Ascending aorta (tissue), 2 donors: ENCODE results near the gene ATG4D. TPM values are rescaled to one million over a fixed set of nuclear protein-coding genes. Genes with fewer than 3 reads are reported as not detected.

Experiments used
- DNase-seq, 2 donors: peaks; one replicate each; pipeline ENCODE4 v3.0.0-alpha.2; 2019; ENCODE audit warnings: low spot score in 2 of 2
- H3K27ac ChIP-seq, 2 donors: fragments of 200-600 bp; sonication (generic); one replicate each; pipeline ENCODE4 v1.5.1; 2016 to 2017; ENCODE audit warnings: mild to moderate bottlenecking in 1 of 2
- H3K27me3 ChIP-seq: fragments of 200-600 bp; sonication (generic); one replicate; pipeline ENCODE4 v1.5.1; 2017
- H3K36me3 ChIP-seq, 2 donors: fragments of 200-600 bp; sonication (generic); one replicate each; pipeline ENCODE4 v1.5.1; 2016
- H3K4me1 ChIP-seq, 2 donors: fragments of 200-600 bp; sonication (generic); one replicate each; pipeline ENCODE4 v1.5.1; 2016 to 2017; ENCODE audit warnings: mild to moderate bottlenecking in 1 of 2
- H3K4me3 ChIP-seq, 2 donors: fragments of 200-600 bp; sonication (generic); one replicate each; pipeline ENCODE4 v1.5.1; 2016 to 2017; ENCODE audit warnings: mild to moderate bottlenecking in 1 of 2
- H3K9me3 ChIP-seq, 2 donors: fragments of 200-600 bp; sonication (generic); one replicate each; pipeline ENCODE4 v1.5.1; 2016
- intact Hi-C: fragments of 100-400 bp; cut with DNase I; formaldehyde crosslinking; loops from one replicate; pipeline ENCODE4 v1.15.1; 2023
- total RNA-seq: library from RNA; depleted of rRNA; stranded (reverse); fragments of >200 nt; gene quantifications from one replicate; pipeline ENCODE4 v1.1.0, GENCODE V29; 2016
- TF ChIP-seq, protein P1 (sequence below), 3 experiments: fragments of 200-600 bp in 2 of 3; fragments of 450-650 bp in 1 of 3; sonication (generic) in 2 of 3; IDR thresholded peaks; one replicate each; pipeline ENCODE4 v1.5.1; 2016 to 2019; ENCODE audit warnings: antibody characterized with exemption in 3 of 3, mild to moderate bottlenecking in 1 of 3, moderate library complexity in 1 of 3

Gene ATG4D
- total RNA-seq, 1 donor from 2014 or later = 11.0 TPM

DNA sequence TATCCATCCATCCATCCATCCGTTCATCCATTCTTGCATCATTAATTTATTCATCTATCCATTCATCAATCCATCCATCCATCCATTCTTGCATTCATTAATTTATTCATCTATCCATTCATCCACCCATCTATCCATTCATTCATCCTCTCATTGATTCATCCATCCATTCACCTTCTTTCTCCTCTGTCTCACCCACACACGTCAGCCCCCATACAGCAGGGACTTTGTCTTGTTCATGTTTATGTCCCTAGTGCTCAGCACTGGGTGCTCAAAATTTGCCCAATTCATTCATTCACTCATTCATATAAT lies 44.1 kb downstream of the ATG4D start:
- no peaks in the 10 kb centered on the region for H3K4me1 ChIP-seq
- no peak overlapping the region for H3K27ac ChIP-seq
- no peak for DNase-seq
- no peaks in the 10 kb centered on the region for H3K27me3 ChIP-seq
- TF ChIP-seq, protein P1, sequence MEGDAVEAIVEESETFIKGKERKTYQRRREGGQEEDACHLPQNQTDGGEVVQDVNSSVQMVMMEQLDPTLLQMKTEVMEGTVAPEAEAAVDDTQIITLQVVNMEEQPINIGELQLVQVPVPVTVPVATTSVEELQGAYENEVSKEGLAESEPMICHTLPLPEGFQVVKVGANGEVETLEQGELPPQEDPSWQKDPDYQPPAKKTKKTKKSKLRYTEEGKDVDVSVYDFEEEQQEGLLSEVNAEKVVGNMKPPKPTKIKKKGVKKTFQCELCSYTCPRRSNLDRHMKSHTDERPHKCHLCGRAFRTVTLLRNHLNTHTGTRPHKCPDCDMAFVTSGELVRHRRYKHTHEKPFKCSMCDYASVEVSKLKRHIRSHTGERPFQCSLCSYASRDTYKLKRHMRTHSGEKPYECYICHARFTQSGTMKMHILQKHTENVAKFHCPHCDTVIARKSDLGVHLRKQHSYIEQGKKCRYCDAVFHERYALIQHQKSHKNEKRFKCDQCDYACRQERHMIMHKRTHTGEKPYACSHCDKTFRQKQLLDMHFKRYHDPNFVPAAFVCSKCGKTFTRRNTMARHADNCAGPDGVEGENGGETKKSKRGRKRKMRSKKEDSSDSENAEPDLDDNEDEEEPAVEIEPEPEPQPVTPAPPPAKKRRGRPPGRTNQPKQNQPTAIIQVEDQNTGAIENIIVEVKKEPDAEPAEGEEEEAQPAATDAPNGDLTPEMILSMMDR (IDR thresholded peaks at IDR 0.05) = no peak
- intact Hi-C loops = no loop called here
- H3K9me3 ChIP-seq = no peaks in the 10 kb centered on the region
- H3K4me3 ChIP-seq = no peak overlapping the region
- H3K36me3 ChIP-seq = no peaks in the 10 kb centered on the region

DNA sequence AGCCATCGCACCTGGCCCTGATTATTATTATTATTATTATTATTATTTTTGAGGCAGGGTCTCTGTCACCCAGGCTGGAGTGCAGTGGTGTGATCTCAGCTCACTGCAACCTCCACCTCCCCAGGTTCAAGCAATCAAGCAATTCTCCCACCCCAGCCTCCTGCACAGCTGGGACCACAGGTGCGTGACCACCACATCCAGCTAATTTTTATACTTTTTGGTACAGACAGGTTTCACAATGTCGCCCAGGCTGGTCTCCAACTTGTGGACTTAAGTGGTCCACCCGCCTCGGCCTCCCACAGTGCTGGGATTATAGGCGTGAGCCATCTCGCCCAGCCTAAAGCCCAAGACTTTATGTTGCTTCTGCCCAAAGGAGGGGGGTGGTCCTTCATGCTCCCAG lies 49.4 kb downstream of the ATG4D start:
- H3K4me3 ChIP-seq = no peak overlapping the region
- H3K4me1 ChIP-seq = no peaks in the 10 kb centered on the region
- H3K9me3 ChIP-seq = no peaks in the 10 kb centered on the region
- H3K36me3 ChIP-seq = no peaks in the 10 kb centered on the region
- no peak overlapping the region for H3K27ac ChIP-seq
- DNase-seq = no peak
- H3K27me3 ChIP-seq = no peaks in the 10 kb centered on the region
- TF ChIP-seq, protein P1 (IDR thresholded peaks at IDR 0.05) = no peak
- intact Hi-C loops = no loop called here

DNA sequence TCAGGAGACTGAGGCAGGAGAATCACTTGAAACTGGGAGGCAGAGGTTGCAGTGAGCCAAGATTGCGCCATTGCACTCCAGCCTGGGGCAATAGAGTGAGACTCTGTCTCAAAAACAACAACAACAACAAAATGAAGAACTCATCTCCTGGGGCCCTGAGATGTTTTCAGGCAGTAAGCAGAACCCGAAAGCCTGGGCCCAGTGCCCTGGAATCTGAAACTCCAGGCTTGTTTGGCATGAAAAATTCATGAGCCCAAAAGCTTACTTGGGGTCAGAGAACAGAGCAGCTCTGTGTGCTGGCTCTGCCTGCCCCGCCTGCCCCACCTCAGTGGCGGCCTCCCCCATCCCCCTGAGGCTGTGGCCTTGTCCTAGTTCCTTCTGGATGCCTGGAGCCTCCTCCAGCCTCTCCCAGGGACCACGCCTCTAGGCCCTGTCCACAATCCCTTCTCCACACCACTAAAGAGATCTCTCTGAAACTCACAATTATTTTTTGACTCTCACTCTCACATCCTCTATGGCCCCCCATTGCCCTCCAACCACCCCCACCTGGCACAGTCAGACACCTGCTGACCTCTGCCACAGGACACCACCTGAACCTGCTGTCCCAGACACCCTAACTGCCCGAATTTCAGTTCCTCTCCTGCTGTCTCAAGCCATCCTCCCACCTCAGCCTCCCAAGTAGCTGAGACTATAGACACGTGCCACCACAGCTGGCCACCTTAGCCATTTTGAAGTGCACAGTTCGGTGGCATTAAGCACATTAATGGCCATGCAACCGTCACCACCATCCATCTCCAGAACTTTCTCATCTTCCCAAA lies 50.3 kb downstream of the ATG4D start:
- Histone ChIP-seq H3K9me3 (no peaks in the 10 kb centered on the region), H3K4me3 (no peak overlapping the region), H3K36me3 (no peaks in the 10 kb centered on the region), H3K27ac (no peak overlapping the region), H3K4me1 (no peaks in the 10 kb centered on the region), H3K27me3 (no peaks in the 10 kb centered on the region)
- intact Hi-C loops = no loop called here
- TF ChIP-seq, protein P1 (IDR thresholded peaks at IDR 0.05) = no peak
- no peak for DNase-seq

DNA sequence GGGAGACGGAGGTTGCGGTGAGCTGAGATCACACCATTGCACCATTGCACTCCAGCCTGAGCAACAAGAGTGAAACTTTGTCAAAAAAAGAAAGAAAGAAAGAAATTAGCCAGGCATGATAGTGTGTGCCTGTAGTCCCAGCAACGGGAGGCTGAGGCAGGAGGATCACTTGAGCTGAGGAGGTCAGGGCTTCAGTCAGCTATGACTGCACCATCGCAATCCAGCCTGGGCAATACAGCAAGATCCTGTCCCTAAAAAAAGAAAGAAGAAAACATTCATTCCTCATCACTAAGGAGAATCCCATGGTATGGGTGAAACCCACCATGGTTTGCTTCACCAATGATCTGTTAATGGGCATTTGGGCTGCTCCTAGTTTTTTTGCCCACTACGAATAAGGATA lies 56.4 kb downstream of the ATG4D start:
- intact Hi-C loops = loop anchor here (5.0 kb wide), 1 partner anchor 42 kb away; no protein-coding TSS in a partner anchor
- Histone ChIP-seq H3K27me3 (no peaks in the 10 kb centered on the region), H3K36me3 (no peaks in the 10 kb centered on the region), H3K4me3 (no peak overlapping the region), H3K4me1 (peaks cover 10 to 24% of the 10 kb centered on the region in 2 donors), H3K9me3 (no peaks in the 10 kb centered on the region), H3K27ac (no peak overlapping the region)
- DNase-seq = no peak
- TF ChIP-seq, protein P1 (IDR thresholded peaks at IDR 0.05) = no peak

DNA sequence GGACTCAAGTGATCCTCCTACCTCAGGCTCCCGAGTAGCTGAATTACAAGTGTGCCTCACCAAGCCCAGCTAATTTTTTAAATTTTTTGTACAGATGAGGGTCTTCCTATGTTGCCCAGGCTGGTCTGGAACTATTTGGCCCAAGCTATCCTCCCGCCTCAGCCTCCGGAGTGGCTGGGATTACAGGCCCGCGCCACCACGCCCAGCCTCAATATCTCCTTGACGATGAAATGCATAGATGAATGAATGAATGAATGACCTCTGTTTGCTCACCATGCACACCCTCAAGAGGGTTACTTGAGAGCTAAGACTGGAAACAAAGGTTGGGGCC lies 58.3 kb downstream of the ATG4D start:
- Histone ChIP-seq H3K27ac (no peak overlapping the region), H3K4me1 (peaks cover 10 to 26% of the 10 kb centered on the region in 2 donors), H3K36me3 (no peaks in the 10 kb centered on the region), H3K27me3 (no peaks in the 10 kb centered on the region), H3K9me3 (no peaks in the 10 kb centered on the region), H3K4me3 (peak overlapping the region in 1 of 2 donors; percentile 30)
- intact Hi-C loops = loop anchor here (2.0 to 5.0 kb wide), 2 partner anchors 23 to 40 kb away; partner anchors contain the start of gene SLC44A2
- TF ChIP-seq, protein P1 (IDR thresholded peaks at IDR 0.05) = no peak
- no peak for DNase-seq
